Breast epithelium (tissue), 4 donors: ENCODE results near the gene KCTD1. TPM values are rescaled to one million over a fixed set of nuclear protein-coding genes. Genes with fewer than 3 reads are reported as not detected.

ENCODE experiments used
- DNase-seq, 2 donors: peaks; one replicate each; pipeline ENCODE4 v3.0.0-alpha.2; 2019; ENCODE audit warnings: low spot score in 2 of 2
- H3K27ac ChIP-seq, 2 donors: fragments of 200-600 bp; sonication (generic) in 1 of 2; one replicate each; pipeline ENCODE4 v1.5.1; 2016 to 2019; ENCODE audit warnings: mild to moderate bottlenecking in 1 of 2
- H3K27me3 ChIP-seq, 2 donors: fragments of 200-600 bp; sonication (generic) in 1 of 2; one replicate each; pipeline versions ENCODE4 v1.5.1 to v1.6.0; 2017 to 2019; ENCODE audit warnings: control low read depth in 1 of 2, mild to moderate bottlenecking in 1 of 2
- H3K36me3 ChIP-seq: fragments of 200-600 bp; one replicate; pipeline ENCODE4 v1.5.1; 2019
- H3K4me1 ChIP-seq, 2 donors: fragments of 200-600 bp; sonication (generic); one replicate each; pipeline ENCODE4 v1.5.1; 2016 to 2019; ENCODE audit warnings: control low read depth in 1 of 2
- H3K4me3 ChIP-seq, 3 donors: fragments of 200-600 bp; sonication (generic); 1 replicate in 2 of 3; 2 replicates in 1 of 3; pipeline ENCODE4 v1.5.1; 2016 to 2019; ENCODE audit warnings: mild to moderate bottlenecking in 3 of 3, moderate library complexity in 2 of 3
- H3K9me3 ChIP-seq, 2 donors: fragments of 200-600 bp; sonication (generic) in 1 of 2; one replicate each; pipeline ENCODE4 v1.5.1; 2016 to 2019; ENCODE audit warnings: control low read depth in 1 of 2
- CTCF ChIP-seq, 3 donors: fragments of 450-650 bp; IDR thresholded peaks; one replicate each; pipeline ENCODE4 v1.5.1; 2016 to 2017; ENCODE audit warnings: antibody characterized with exemption in 3 of 3, mild to moderate bottlenecking in 3 of 3, moderate library complexity in 3 of 3
- POLR2A ChIP-seq: fragments of 450-650 bp; IDR thresholded peaks from one replicate; pipeline ENCODE4 v1.6.1; 2016; ENCODE audit warnings: antibody characterized with exemption, mild to moderate bottlenecking, moderate library complexity
- POLR2AphosphoS5 ChIP-seq, 3 donors: sonication (generic); formaldehyde crosslinking; IDR thresholded peaks; one replicate each; pipeline ENCODE4 v1.6.1; 2017; ENCODE audit warnings: antibody characterized with exemption in 3 of 3
- intact Hi-C: fragments of 100-400 bp; cut with DNase I; formaldehyde crosslinking; loops from one replicate; pipeline ENCODE4 v1.15.1; 2023; ENCODE audit warnings: low total_unique reads
- total RNA-seq, 3 donors: library from RNA; depleted of rRNA; stranded (reverse); fragments of >200 nt; gene quantifications; one replicate each; pipeline ENCODE4 v1.1.0, GENCODE V29; 2016

Gene KCTD1
- total RNA-seq, 3 donors from 2014 or later, result 5.6 to 47.3 (median 41.6) TPM

GRCh38 chr18:26510337-26510736 lies 38.0 kb downstream of the KCTD1 start:
- Histone ChIP-seq H3K4me1 (no peaks in the 10 kb centered on the region), H3K9me3 (no peaks in the 10 kb centered on the region), H3K4me3 (no peak overlapping the region), H3K27ac (peak overlapping the region; percentile 7 to 10), H3K36me3 (no peaks in the 10 kb centered on the region), H3K27me3 (no peaks in the 10 kb centered on the region)
- intact Hi-C loops, result no loop called here
- TF ChIP-seq POLR2AphosphoS5 (IDR thresholded peaks at IDR 0.05), result no peak
- TF ChIP-seq POLR2A, result no peak
- no peak for TF ChIP-seq CTCF (IDR thresholded peaks at IDR 0.05)
- no peak for DNase-seq

GRCh38 chr18:26506012-26506411 lies 42.3 kb downstream of the KCTD1 start:
- Histone ChIP-seq H3K4me3 (no peak overlapping the region), H3K27ac (no peak overlapping the region), H3K4me1 (no peaks in the 10 kb centered on the region), H3K9me3 (no peaks in the 10 kb centered on the region), H3K36me3 (no peaks in the 10 kb centered on the region), H3K27me3 (no peaks in the 10 kb centered on the region)
- intact Hi-C loops, result loop anchor here (5.0 kb wide), 1 partner anchor 1779 kb away; no protein-coding TSS in a partner anchor
- DNase-seq, result no peak
- TF ChIP-seq CTCF (IDR thresholded peaks at IDR 0.05), result no peak
- TF ChIP-seq POLR2AphosphoS5 (IDR thresholded peaks at IDR 0.05), result no peak
- TF ChIP-seq POLR2A, result no peak

- H3K9me3 ChIP-seq, result no peaks in the 10 kb centered on the region
- intact Hi-C loops, result loop anchor here (5.0 kb wide), 1 partner anchor 1778 kb away; no protein-coding TSS in a partner anchor
- no peaks in the 10 kb centered on the region for H3K4me1 ChIP-seq
- no peak overlapping the region for H3K27ac ChIP-seq
- no peak for TF ChIP-seq POLR2AphosphoS5 (IDR thresholded peaks at IDR 0.05)
- TF ChIP-seq CTCF (IDR thresholded peaks at IDR 0.05), result no peak
- no peak for TF ChIP-seq POLR2A
- DNase-seq, result no peak
- no peaks in the 10 kb centered on the region for H3K27me3 ChIP-seq
- no peaks in the 10 kb centered on the region for H3K36me3 ChIP-seq
- no peak overlapping the region for H3K4me3 ChIP-seq
These were observed 43.5 kb downstream of the KCTD1 start for GRCh38 chr18:26504831-26505230.

- TF ChIP-seq POLR2AphosphoS5 (IDR thresholded peaks at IDR 0.05) (no peak), CTCF (IDR thresholded peaks at IDR 0.05) (no peak), POLR2A (no peak)
- intact Hi-C loops, result loop anchor here (1.0 kb wide), 1 partner anchor 9 kb away; no protein-coding TSS in a partner anchor
These were observed 45.0 kb downstream of the KCTD1 start for GRCh38 chr18:26503382-26503781.

GRCh38 chr18:26502823-26503222 lies 45.5 kb downstream of the KCTD1 start:
- TF ChIP-seq POLR2A, result no peak
- no peak for TF ChIP-seq POLR2AphosphoS5 (IDR thresholded peaks at IDR 0.05)
- TF ChIP-seq CTCF (IDR thresholded peaks at IDR 0.05), result no peak
- Histone ChIP-seq H3K27me3 (no peaks in the 10 kb centered on the region), H3K27ac (peak overlapping the region in 1 of 2 donors; percentile 27), H3K4me1 (no peaks in the 10 kb centered on the region), H3K9me3 (no peaks in the 10 kb centered on the region), H3K4me3 (no peak overlapping the region), H3K36me3 (no peaks in the 10 kb centered on the region)
- no peak for DNase-seq
- intact Hi-C loops, result loop anchor here (1.0 kb wide), 1 partner anchor 9 kb away; no protein-coding TSS in a partner anchor

More at GRCh38 chr18:26503382-26503781, 45.0 kb downstream of the KCTD1 start:
- Histone ChIP-seq H3K4me3 (peak overlapping the region in 2 of 3 donors; percentile 7 to 12), H3K9me3 (no peaks in the 10 kb centered on the region), H3K4me1 (no peaks in the 10 kb centered on the region), H3K27ac (peak overlapping the region in 1 of 2 donors; percentile 27), H3K36me3 (no peaks in the 10 kb centered on the region), H3K27me3 (no peaks in the 10 kb centered on the region)
- no peak for DNase-seq
